ENCODE measurements around the gene MAP2. TPM values are rescaled to one million over a fixed set of nuclear protein-coding genes. Genes with fewer than 3 reads are reported as not detected.

MAP2 gene
- total and polyA plus RNA-seq, 2 donors from 2014 or later, result 3.6 to 11.4 TPM

DNA sequence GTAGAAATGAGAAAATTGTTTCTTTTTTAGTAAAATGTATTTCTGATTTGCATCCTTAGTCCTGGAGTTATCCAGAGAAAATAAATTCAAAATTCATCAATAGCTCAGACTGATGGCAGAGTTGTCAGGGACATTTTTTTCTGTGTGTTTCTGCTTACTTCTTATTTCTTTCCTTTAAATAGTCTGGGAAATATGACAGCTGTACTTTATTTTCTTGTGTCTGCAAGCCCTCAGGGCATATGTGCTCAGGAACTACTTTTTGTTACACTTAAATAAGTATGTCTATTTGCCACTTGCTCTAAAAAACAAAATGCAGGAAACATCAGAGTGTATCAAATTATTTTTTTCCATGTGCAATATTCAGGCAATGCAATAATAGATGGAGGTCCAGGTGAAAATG, 221.0 kb downstream of the MAP2 start:
- DNase-seq, result no peak
- H3K4me1 ChIP-seq (ENCODE audit: control insufficient read depth in 2 of 3, insufficient read depth in 2 of 3, low read depth in 1 of 3, low read length in 3 of 3), result no peaks in the 10 kb centered on the region
- H3K9me3 ChIP-seq (ENCODE audit: control insufficient read depth in 2 of 3, insufficient read depth in 1 of 3, low read length in 3 of 3), result no peaks in the 10 kb centered on the region
- TF ChIP-seq, protein P1, sequence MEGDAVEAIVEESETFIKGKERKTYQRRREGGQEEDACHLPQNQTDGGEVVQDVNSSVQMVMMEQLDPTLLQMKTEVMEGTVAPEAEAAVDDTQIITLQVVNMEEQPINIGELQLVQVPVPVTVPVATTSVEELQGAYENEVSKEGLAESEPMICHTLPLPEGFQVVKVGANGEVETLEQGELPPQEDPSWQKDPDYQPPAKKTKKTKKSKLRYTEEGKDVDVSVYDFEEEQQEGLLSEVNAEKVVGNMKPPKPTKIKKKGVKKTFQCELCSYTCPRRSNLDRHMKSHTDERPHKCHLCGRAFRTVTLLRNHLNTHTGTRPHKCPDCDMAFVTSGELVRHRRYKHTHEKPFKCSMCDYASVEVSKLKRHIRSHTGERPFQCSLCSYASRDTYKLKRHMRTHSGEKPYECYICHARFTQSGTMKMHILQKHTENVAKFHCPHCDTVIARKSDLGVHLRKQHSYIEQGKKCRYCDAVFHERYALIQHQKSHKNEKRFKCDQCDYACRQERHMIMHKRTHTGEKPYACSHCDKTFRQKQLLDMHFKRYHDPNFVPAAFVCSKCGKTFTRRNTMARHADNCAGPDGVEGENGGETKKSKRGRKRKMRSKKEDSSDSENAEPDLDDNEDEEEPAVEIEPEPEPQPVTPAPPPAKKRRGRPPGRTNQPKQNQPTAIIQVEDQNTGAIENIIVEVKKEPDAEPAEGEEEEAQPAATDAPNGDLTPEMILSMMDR (IDR thresholded peaks at IDR 0.05; ENCODE audit: borderline replicate concordance, extremely low read depth, insufficient read depth), result no peak
- peak; percentile 17 for FAIRE-seq
- intact Hi-C loops (cut with DNase I), result no loop called here
- H3K36me3 ChIP-seq (ENCODE audit: control insufficient read depth in 2 of 3, insufficient read depth in 3 of 3, low read length in 3 of 3), result no peaks in the 10 kb centered on the region
- no peaks in the 10 kb centered on the region for H3K27me3 ChIP-seq (ENCODE audit: control insufficient read depth, insufficient read depth, low read length)
- H3K9ac ChIP-seq (ENCODE audit: low read length in 3 of 3), result no peak overlapping the region
- H3K4me3 ChIP-seq (ENCODE audit: low read length in 3 of 3), result no peak overlapping the region
- no peak overlapping the region for H3K27ac ChIP-seq (ENCODE audit: low read depth in 2 of 2, low read length in 2 of 2)

DNA sequence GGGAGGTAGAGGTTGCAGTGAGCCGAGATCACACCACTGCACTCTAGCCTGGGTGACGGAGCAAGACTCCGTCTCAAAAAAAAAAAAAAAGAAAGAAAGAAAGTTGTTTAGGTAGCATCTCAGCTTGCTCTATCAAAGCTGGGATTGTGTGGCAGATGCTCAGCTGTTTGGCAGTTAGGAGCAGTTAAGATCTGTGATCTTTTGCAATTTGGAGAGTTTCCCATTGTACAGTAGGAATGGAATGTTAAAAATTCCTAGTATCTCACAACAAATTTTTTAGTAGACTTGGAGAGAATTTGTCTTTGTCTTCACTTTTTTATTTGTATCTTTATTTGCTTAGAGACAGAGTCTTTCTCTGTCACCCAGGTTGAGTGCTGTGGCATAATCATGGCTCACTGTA, 224.9 kb downstream of the MAP2 start:
- H3K27me3 ChIP-seq (ENCODE audit: control insufficient read depth, insufficient read depth, low read length), result no peaks in the 10 kb centered on the region
- DNase-seq (no peak), FAIRE-seq (no peak)
- intact Hi-C loops (cut with DNase I), result no loop called here
- no peak overlapping the region for H3K4me3 ChIP-seq (ENCODE audit: low read length in 3 of 3)
- H3K9me3 ChIP-seq (ENCODE audit: control insufficient read depth in 2 of 3, insufficient read depth in 1 of 3, low read length in 3 of 3), result no peaks in the 10 kb centered on the region
- no peak overlapping the region for H3K27ac ChIP-seq (ENCODE audit: low read depth in 2 of 2, low read length in 2 of 2)
- TF ChIP-seq, protein P1 (IDR thresholded peaks at IDR 0.05; ENCODE audit: borderline replicate concordance, extremely low read depth, insufficient read depth), result no peak
- H3K9ac ChIP-seq (ENCODE audit: low read length in 3 of 3), result no peak overlapping the region
- no peaks in the 10 kb centered on the region for H3K4me1 ChIP-seq (ENCODE audit: control insufficient read depth in 2 of 3, insufficient read depth in 2 of 3, low read depth in 1 of 3, low read length in 3 of 3)
- H3K36me3 ChIP-seq (ENCODE audit: control insufficient read depth in 2 of 3, insufficient read depth in 3 of 3, low read length in 3 of 3), result no peaks in the 10 kb centered on the region

DNA sequence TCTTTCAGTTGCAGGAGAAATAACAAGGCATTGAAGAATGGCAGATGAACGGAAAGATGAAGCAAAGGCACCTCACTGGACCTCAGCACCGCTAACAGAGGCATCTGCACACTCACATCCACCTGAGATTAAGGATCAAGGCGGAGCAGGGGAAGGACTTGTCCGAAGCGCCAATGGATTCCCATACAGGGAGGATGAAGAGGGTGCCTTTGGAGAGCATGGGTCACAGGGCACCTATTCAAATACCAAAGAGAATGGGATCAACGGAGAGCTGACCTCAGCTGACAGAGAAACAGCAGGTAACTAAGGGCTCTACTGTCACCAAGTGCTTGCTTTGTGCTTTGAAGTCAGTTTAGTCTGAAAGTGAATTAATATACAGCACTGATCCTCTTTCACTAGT, 229.3 kb downstream of the MAP2 start:
- Histone ChIP-seq H3K9me3 (ENCODE audit: control insufficient read depth in 2 of 3, insufficient read depth in 1 of 3, low read length in 3 of 3) (no peaks in the 10 kb centered on the region), H3K4me1 (ENCODE audit: control insufficient read depth in 2 of 3, insufficient read depth in 2 of 3, low read depth in 1 of 3, low read length in 3 of 3) (no peaks in the 10 kb centered on the region), H3K9ac (ENCODE audit: low read length in 3 of 3) (no peak overlapping the region), H3K27ac (ENCODE audit: low read depth in 2 of 2, low read length in 2 of 2) (no peak overlapping the region), H3K4me3 (ENCODE audit: low read length in 3 of 3) (no peak overlapping the region), H3K36me3 (ENCODE audit: control insufficient read depth in 2 of 3, insufficient read depth in 3 of 3, low read length in 3 of 3) (no peaks in the 10 kb centered on the region), H3K27me3 (ENCODE audit: control insufficient read depth, insufficient read depth, low read length) (no peaks in the 10 kb centered on the region)
- intact Hi-C loops (cut with DNase I), result no loop called here
- no peak for FAIRE-seq
- TF ChIP-seq, protein P1 (IDR thresholded peaks at IDR 0.05; ENCODE audit: borderline replicate concordance, extremely low read depth, insufficient read depth), result no peak
- DNase-seq, result no peak

GRCh38 chr2:209661286-209661894, 237.5 kb downstream of the MAP2 start:
- H3K9ac ChIP-seq (ENCODE audit: low read length in 3 of 3), result no peak overlapping the region
- no peaks in the 10 kb centered on the region for H3K36me3 ChIP-seq (ENCODE audit: control insufficient read depth in 2 of 3, insufficient read depth in 3 of 3, low read length in 3 of 3)
- no peaks in the 10 kb centered on the region for H3K4me1 ChIP-seq (ENCODE audit: control insufficient read depth in 2 of 3, insufficient read depth in 2 of 3, low read depth in 1 of 3, low read length in 3 of 3)
- intact Hi-C loops (cut with DNase I), result no loop called here
- H3K4me3 ChIP-seq (ENCODE audit: low read length in 3 of 3), result no peak overlapping the region
- FAIRE-seq, result no peak
- peak in 2 of 5 donors; percentile 20 to 22 for DNase-seq
- H3K27ac ChIP-seq (ENCODE audit: low read depth in 2 of 2, low read length in 2 of 2), result no peak overlapping the region
- TF ChIP-seq, protein P1 (IDR thresholded peaks at IDR 0.05; ENCODE audit: borderline replicate concordance, extremely low read depth, insufficient read depth), result no peak
- no peaks in the 10 kb centered on the region for H3K9me3 ChIP-seq (ENCODE audit: control insufficient read depth in 2 of 3, insufficient read depth in 1 of 3, low read length in 3 of 3)
- no peaks in the 10 kb centered on the region for H3K27me3 ChIP-seq (ENCODE audit: control insufficient read depth, insufficient read depth, low read length)
